ENCODE results near the gene KRTAP6-3. TPM values are rescaled to one million over a fixed set of nuclear protein-coding genes. Genes with fewer than 3 reads are reported as not detected.

KRTAP6-3 gene
- total RNA-seq, 1 donor from 2014 or later: not detected

GRCh38 chr21:30616125-30616524 is 23.9 kb downstream of the KRTAP6-3 start, which contains the start of gene KRTAP20-1:
TSS of gene KRTAP20-1 (plus strand) at chr21:30616425. CDS start at chr21:30616455, 30 bp downstream.
- no peak within 1 kb of the TSS for H3K27ac Mint-ChIP-seq
- Histone ChIP-seq H3K27me3 (no peaks in the 10 kb centered on the region), H2AFZ (replicated peaks) (no peak within 1 kb of the TSS), H3K9ac (no peak within 1 kb of the TSS), H3K4me2 (no peak within 1 kb of the TSS), H3K9me3 (ENCODE audit: low read depth) (peaks cover 32% of the 10 kb centered on the region), H3K27ac (no peak within 1 kb of the TSS), H3K4me1 (no peaks in the 10 kb centered on the region), H3F3A (ENCODE audit: low read depth) (no peaks in the 10 kb centered on the region), H3K79me2 (ENCODE audit: low read depth) (no peaks in the 10 kb centered on the region), H3K36me3 (no peaks in the 10 kb centered on the region), H4K20me1 (ENCODE audit: low read depth) (no peaks in the 10 kb centered on the region), H3K4me3 (no peak within 1 kb of the TSS)
- no peaks in the 10 kb centered on the region for H3K27me3 Mint-ChIP-seq (ENCODE audit: insufficient read depth, low read depth)
- H3K9me3 Mint-ChIP-seq: no peaks in the 10 kb centered on the region
- H3K4me3 Mint-ChIP-seq: no peak within 1 kb of the TSS
- no peaks in the 10 kb centered on the region for H3K4me1 Mint-ChIP-seq
- H3K36me3 Mint-ChIP-seq: no peaks in the 10 kb centered on the region
- no peak for TF ChIP-seq CTCF (IDR thresholded peaks at IDR 0.05)
- no peak for TF ChIP-seq EZH2 (IDR thresholded peaks at IDR 0.05)
- no peak for TF ChIP-seq EZH2phosphoT487 (IDR thresholded peaks at IDR 0.05)
- DNase-seq (ENCODE audit: low spot score): no peak

- H3K4me3 ChIP-seq: no peak overlapping the region
- Mint-ChIP-seq H3K4me1 (no peaks in the 10 kb centered on the region), H3K27ac (no peak overlapping the region), H3K36me3 (no peaks in the 10 kb centered on the region), H3K4me3 (no peak overlapping the region), H3K9me3 (peaks cover 3% of the 10 kb centered on the region), H3K27me3 (ENCODE audit: insufficient read depth, low read depth) (peaks cover 2% of the 10 kb centered on the region)
- no peaks in the 10 kb centered on the region for H3K27me3 ChIP-seq
- TF ChIP-seq EZH2 (IDR thresholded peaks at IDR 0.05) (no peak), EZH2phosphoT487 (IDR thresholded peaks at IDR 0.05) (no peak), CTCF (IDR thresholded peaks at IDR 0.05) (no peak)
- H3K4me1 ChIP-seq: no peaks in the 10 kb centered on the region
- no peaks in the 10 kb centered on the region for H3K79me2 ChIP-seq (ENCODE audit: low read depth)
- H2AFZ ChIP-seq (replicated peaks): no peak overlapping the region
- H3K4me2 ChIP-seq: no peak overlapping the region
- no peaks in the 10 kb centered on the region for H4K20me1 ChIP-seq (ENCODE audit: low read depth)
- peaks cover 15% of the 10 kb centered on the region for H3K9me3 ChIP-seq (ENCODE audit: low read depth)
- DNase-seq (ENCODE audit: low spot score): no peak
- H3K27ac ChIP-seq: no peak overlapping the region
- no peaks in the 10 kb centered on the region for H3F3A ChIP-seq (ENCODE audit: low read depth)
- H3K36me3 ChIP-seq: no peaks in the 10 kb centered on the region
- no peak overlapping the region for H3K9ac ChIP-seq
Observed at GRCh38 chr21:30620080-30620479, 27.8 kb downstream of the KRTAP6-3 start.

- no peaks in the 10 kb centered on the region for H3K79me2 ChIP-seq (ENCODE audit: low read depth)
- no peaks in the 10 kb centered on the region for H3F3A ChIP-seq (ENCODE audit: low read depth)
- no peak within 1 kb of the TSS for H3K4me3 ChIP-seq
- no peaks in the 10 kb centered on the region for H3K4me1 ChIP-seq
- Mint-ChIP-seq H3K4me1 (no peaks in the 10 kb centered on the region), H3K36me3 (no peaks in the 10 kb centered on the region), H3K9me3 (peaks cover 3% of the 10 kb centered on the region), H3K27me3 (ENCODE audit: insufficient read depth, low read depth) (peaks cover 2% of the 10 kb centered on the region), H3K4me3 (no peak within 1 kb of the TSS), H3K27ac (no peak within 1 kb of the TSS)
- no peaks in the 10 kb centered on the region for H3K36me3 ChIP-seq
- no peaks in the 10 kb centered on the region for H3K27me3 ChIP-seq
- no peak within 1 kb of the TSS for H2AFZ ChIP-seq (replicated peaks)
- H3K27ac ChIP-seq: no peak within 1 kb of the TSS
- H3K9ac ChIP-seq: no peak within 1 kb of the TSS
- no peak within 1 kb of the TSS for H3K4me2 ChIP-seq
- no peaks in the 10 kb centered on the region for H4K20me1 ChIP-seq (ENCODE audit: low read depth)
- TF ChIP-seq EZH2phosphoT487 (IDR thresholded peaks at IDR 0.05) (no peak), CTCF (IDR thresholded peaks at IDR 0.05) (no peak), EZH2 (IDR thresholded peaks at IDR 0.05) (no peak)
- H3K9me3 ChIP-seq (ENCODE audit: low read depth): peaks cover 15% of the 10 kb centered on the region
- DNase-seq (ENCODE audit: low spot score): no peak
Observed at GRCh38 chr21:30620522-30620921, 28.3 kb downstream of the KRTAP6-3 start, which contains the start of gene KRTAP20-4. TSS of gene KRTAP20-4 (plus strand) at chr21:30620627.

All from neural progenitor cell (in vitro differentiated cells).